Kidney (tissue), 14 donors: ENCODE results near the gene WIPF1. TPM values are rescaled to one million over a fixed set of nuclear protein-coding genes. Genes with fewer than 3 reads are reported as not detected.

Source experiments
- DNase-seq, 5 donors: peaks; one replicate each; pipeline ENCODE4 v3.0.0-alpha.2; 2013 to 2020
- FAIRE-seq: peaks from 2 replicates; lab custom pipeline; 2012; peaks lifted over from hg19 to GRCh38; lab: Jason Lieb, UNC
- H3K27ac ChIP-seq, 2 donors: one replicate each; pipeline ENCODE4 v1.7.0; 2013; ENCODE audit warnings: low read depth in 2 of 2, low read length in 2 of 2, inconsistent platforms in 1 of 2
- H3K27me3 ChIP-seq: one replicate; pipeline ENCODE4 v1.7.1; 2013; ENCODE audit warnings: low read length, inconsistent platforms; ENCODE audit not compliant: control insufficient read depth, insufficient read depth
- H3K36me3 ChIP-seq, 3 donors: one replicate each; pipeline versions ENCODE4 v1.7.0 to v1.7.1; 2013; ENCODE audit warnings: low read length in 3 of 3, control low read depth in 1 of 3, inconsistent platforms in 1 of 3; ENCODE audit not compliant: insufficient read depth in 3 of 3, control insufficient read depth in 2 of 3
- H3K4me1 ChIP-seq, 3 donors: one replicate each; pipeline versions ENCODE4 v1.7.0 to v1.7.1; 2013; ENCODE audit warnings: low read length in 3 of 3, inconsistent platforms in 1 of 3, low read depth in 1 of 3; ENCODE audit not compliant: control insufficient read depth in 2 of 3, insufficient read depth in 2 of 3
- H3K4me3 ChIP-seq, 3 donors: one replicate each; pipeline versions ENCODE4 v1.7.0 to v1.8.1; 2013; ENCODE audit warnings: low read length in 3 of 3, control low read depth in 1 of 3, inconsistent platforms in 1 of 3
- H3K9ac ChIP-seq, 3 donors: one replicate each; pipeline versions ENCODE4 v1.7.0 to v1.7.1; 2013; ENCODE audit warnings: low read length in 3 of 3, control low read depth in 1 of 3, inconsistent platforms in 1 of 3
- H3K9me3 ChIP-seq, 3 donors: one replicate each; pipeline versions ENCODE4 v1.7.0 to v1.7.1; 2013; ENCODE audit warnings: low read length in 3 of 3, control low read depth in 1 of 3, inconsistent platforms in 1 of 3; ENCODE audit not compliant: control insufficient read depth in 2 of 3, insufficient read depth in 1 of 3
- CTCF ChIP-seq: IDR thresholded peaks from 3 replicates; pipeline ENCODE4 v1.5.1; 2012; ENCODE audit warnings: mild to moderate bottlenecking, moderate library complexity, borderline replicate concordance; ENCODE audit not compliant: insufficient read depth; ENCODE audit errors: extremely low read depth
- intact Hi-C: fragments of 100-400 bp; cut with DNase I; formaldehyde crosslinking; loops from one replicate; pipeline ENCODE4 v1.11.1; 2022
- polyA plus RNA-seq: library from polyadenylated mRNA; stranded (reverse); fragments of 350-450 nt; fragmentation: Illumina TruSeq; extraction: RNeasy Lipid Tissue Mini Kit (QIAGEN cat#74804); gene quantifications from one replicate; pipeline ENCODE4 v1.2.3, GENCODE V29; 2014; ENCODE audit warnings: low read depth, low replicate concordance; ENCODE audit not compliant: insufficient read depth
- total RNA-seq: library from RNA; stranded (reverse); fragmentation: NEBNext Ultra II Directional; extraction: Animal tissue kit (Norgen Biotek cat#: 25700); gene quantifications from one replicate; pipeline ENCODE4 v1.2.1, GENCODE V29; 2021
- donor health status: control.
- donor health status: control.
- donor health status: control.
- donor health status: control.
- donor health status: control.
- donor health status: DM: yes; HTN: yes; CAD: no.
- donor health status: Normal renal cell carcinoma (clear cell type).

Gene WIPF1
- total and polyA plus RNA-seq, 2 donors from 2014 or later: 11.7 to 55.0 TPM

- intact Hi-C loops: no loop called here
- Histone ChIP-seq H3K27ac (no peak overlapping the region), H3K27me3 (no peaks in the 10 kb centered on the region), H3K9me3 (no peaks in the 10 kb centered on the region), H3K9ac (no peak overlapping the region), H3K4me1 (no peaks in the 10 kb centered on the region), H3K4me3 (no peak overlapping the region), H3K36me3 (no peaks in the 10 kb centered on the region)
- DNase-seq: no peak
- no peak for TF ChIP-seq CTCF
- FAIRE-seq: no peak
Observed at GRCh38 chr2:174527959-174528358, 69.6 kb downstream of the WIPF1 start.

GRCh38 chr2:174527101-174527721 lies 70.4 kb downstream of the WIPF1 start:
- H3K27ac ChIP-seq: no peak overlapping the region
- FAIRE-seq: no peak
- TF ChIP-seq CTCF: no peak
- no peaks in the 10 kb centered on the region for H3K9me3 ChIP-seq
- H3K4me3 ChIP-seq: no peak overlapping the region
- H3K27me3 ChIP-seq: no peaks in the 10 kb centered on the region
- H3K9ac ChIP-seq: no peak overlapping the region
- DNase-seq: no peak
- intact Hi-C loops: no loop called here
- no peaks in the 10 kb centered on the region for H3K36me3 ChIP-seq
- H3K4me1 ChIP-seq: no peaks in the 10 kb centered on the region

DNA sequence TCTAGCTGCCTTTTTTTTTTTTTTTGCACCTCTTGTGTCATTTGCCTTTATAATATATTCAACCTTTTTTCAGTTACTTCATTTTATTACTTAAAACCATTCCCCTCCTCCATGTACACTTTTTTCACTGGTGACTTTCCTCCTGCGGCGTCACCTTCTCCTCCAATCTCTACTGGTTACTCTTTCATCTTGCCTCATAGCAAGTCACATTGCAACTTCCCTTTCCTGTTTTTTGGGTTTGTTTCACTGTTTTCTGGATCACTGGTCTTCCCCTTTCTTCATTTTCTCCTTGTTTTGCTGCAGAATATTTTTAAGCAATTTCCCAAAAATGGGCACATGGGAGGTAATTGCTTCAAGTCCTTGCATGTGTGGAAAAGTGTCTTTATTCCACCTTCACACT lies 73.1 kb downstream of the WIPF1 start:
- no peak for FAIRE-seq
- no peaks in the 10 kb centered on the region for H3K36me3 ChIP-seq

More for the DNA sequence above, 73.1 kb downstream of the WIPF1 start:
- no peak for DNase-seq
- Histone ChIP-seq H3K9ac (no peak overlapping the region), H3K4me3 (no peak overlapping the region), H3K27me3 (no peaks in the 10 kb centered on the region), H3K4me1 (no peaks in the 10 kb centered on the region), H3K27ac (no peak overlapping the region), H3K9me3 (no peaks in the 10 kb centered on the region)
- no peak for TF ChIP-seq CTCF
- intact Hi-C loops: no loop called here
